ENCODE results near the gene CDK19.

DNA sequence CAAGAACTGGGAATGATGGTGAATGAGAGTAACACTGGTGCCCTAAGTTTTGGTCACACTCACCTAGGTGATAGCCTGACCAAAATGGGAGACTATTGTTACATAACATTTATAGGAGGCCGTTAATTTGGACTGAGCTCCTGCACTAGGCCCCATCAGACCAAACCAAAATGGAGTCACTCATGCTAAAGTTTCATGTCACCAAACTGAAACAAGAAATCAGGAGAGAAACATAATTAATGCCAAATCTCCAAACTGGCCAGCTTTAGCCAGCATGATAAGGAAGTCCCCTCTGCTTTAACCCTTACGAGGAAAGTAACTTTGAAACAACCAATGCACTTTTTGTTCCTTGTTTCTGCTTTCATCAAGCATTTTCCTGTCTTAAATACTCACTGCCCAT, 227.9 kb downstream of the CDK19 start:
- TF ChIP-seq, protein P1, sequence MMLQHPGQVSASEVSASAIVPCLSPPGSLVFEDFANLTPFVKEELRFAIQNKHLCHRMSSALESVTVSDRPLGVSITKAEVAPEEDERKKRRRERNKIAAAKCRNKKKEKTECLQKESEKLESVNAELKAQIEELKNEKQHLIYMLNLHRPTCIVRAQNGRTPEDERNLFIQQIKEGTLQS (CRISPR knock-in tag; IDR thresholded peaks at IDR 0.05), result no peak
- TF ChIP-seq ZNF891 (CRISPR knock-in tag; IDR thresholded peaks at IDR 0.05) (no peak), ZNF652 (CRISPR knock-in tag; IDR thresholded peaks at IDR 0.05; ENCODE audit: borderline replicate concordance, low read depth) (no peak)

All from HepG2 (cell line).